IMR-90 (cell line): ENCODE data around the gene S100A12. TPM values are rescaled to one million over a fixed set of nuclear protein-coding genes. Genes with fewer than 3 reads are reported as not detected.

Experiments used
- ATAC-seq: fragments of 200-7000 bp; cut with Tn5 transposase; 2 replicates; pipeline ENCODE4 v1.9.1; 2020; ENCODE audit warnings: low read depth, mild to moderate bottlenecking, moderate library complexity
- BruUV-seq: library from RNA; stranded (reverse); fragments of 400-500 nt; replicated peaks from 2 replicates; lab custom pipeline; 2021; lab: Mats Ljungman, UMichigan
- CTCF ChIA-PET: fragments of 300-600 bp; formaldehyde crosslinking; extraction: SDS; loops from one replicate; lab custom pipeline; 2021; ENCODE audit warnings: antibody characterized with exemption; lab: Yijun Ruan, JAX
- POLR2A ChIA-PET: fragments of 300-600 bp; sonication (Branson Sonifier 250); formaldehyde crosslinking; loops from one replicate; lab custom pipeline; 2022; ENCODE audit warnings: antibody characterized with exemption; ENCODE audit not compliant: unreplicated experiment; lab: Charles Lee
- DNase-seq: peaks from one replicate; pipeline ENCODE4 v3.0.0; 2013
- H2AFZ ChIP-seq: replicated peaks from 2 replicates; pipeline ENCODE3; 2013; ENCODE audit warnings: low read length, mild to moderate bottlenecking; ENCODE audit not compliant: poor library complexity
- H2AK5ac ChIP-seq: 2 replicates; pipeline ENCODE4 v1.6.1; 2013; ENCODE audit warnings: low read depth, low read length, inconsistent platforms
- H2AK9ac ChIP-seq: replicated peaks from 2 replicates; pipeline ENCODE3; 2013; ENCODE audit warnings: mild to moderate bottlenecking, low read depth, low read length, moderate library complexity; ENCODE audit not compliant: poor library complexity
- H2BK120ac ChIP-seq: 2 replicates; pipeline ENCODE4 v1.6.1; 2013; ENCODE audit warnings: low read depth, low read length, inconsistent platforms
- H2BK15ac ChIP-seq: 3 replicates; pipeline ENCODE4 v1.6.1; 2013; ENCODE audit warnings: low read depth, low read length, inconsistent platforms
- H2BK20ac ChIP-seq: 2 replicates; pipeline ENCODE4 v1.6.1; 2013; ENCODE audit warnings: low read depth, mild to moderate bottlenecking, inconsistent platforms, low read length, moderate library complexity
- H2BK5ac ChIP-seq: 2 replicates; pipeline ENCODE4 v1.6.1; 2013; ENCODE audit warnings: mild to moderate bottlenecking, low read depth, low read length, inconsistent platforms; ENCODE audit not compliant: poor library complexity, severe bottlenecking
- H3K14ac ChIP-seq: replicated peaks from 2 replicates; pipeline ENCODE4 v1.6.1; 2013; ENCODE audit warnings: low read depth, low read length, inconsistent platforms
- H3K18ac ChIP-seq: 2 replicates; pipeline ENCODE4 v1.6.1; 2013; ENCODE audit warnings: low read depth, low read length, control low read depth
- H3K23ac ChIP-seq: 2 replicates; pipeline ENCODE4 v1.6.1; 2013; ENCODE audit warnings: low read depth, low read length, inconsistent platforms
- H3K27ac ChIP-seq: 2 replicates; pipeline ENCODE4 v1.5.1; 2013; ENCODE audit warnings: mild to moderate bottlenecking, control low read depth, low read length; ENCODE audit not compliant: insufficient read depth
- H3K27me3 ChIP-seq: 2 replicates; pipeline ENCODE4 v1.6.1; 2013; ENCODE audit warnings: low read length; ENCODE audit not compliant: control insufficient read depth, insufficient read depth
- H3K36me3 ChIP-seq: 2 replicates; pipeline ENCODE4 v1.6.1; 2013; ENCODE audit warnings: low read length, mixed read lengths; ENCODE audit not compliant: control insufficient read depth, insufficient read depth
- H3K4ac ChIP-seq: 2 replicates; pipeline ENCODE4 v1.6.1; 2013; ENCODE audit warnings: low read depth, low read length, inconsistent platforms
- H3K4me1 ChIP-seq: 2 replicates; pipeline ENCODE4 v1.6.1; 2013; ENCODE audit warnings: low read length, mixed read lengths; ENCODE audit not compliant: control insufficient read depth, insufficient read depth
- H3K4me2 ChIP-seq: 2 replicates; pipeline ENCODE4 v1.6.1; 2013; ENCODE audit warnings: low read depth, mild to moderate bottlenecking, control low read depth, low read length, moderate library complexity
- H3K4me3 ChIP-seq: 2 replicates; pipeline ENCODE4 v1.5.1; 2013; ENCODE audit warnings: low read depth, mild to moderate bottlenecking, control low read depth, low read length, moderate library complexity; ENCODE audit not compliant: insufficient read depth
- H3K56ac ChIP-seq: 2 replicates; pipeline ENCODE4 v1.6.1; 2013; ENCODE audit warnings: low read length, inconsistent platforms; ENCODE audit not compliant: insufficient read depth; ENCODE audit errors: extremely low read depth
- H3K79me1 ChIP-seq, 2 experiments: 2 replicates each; pipeline ENCODE4 v1.6.1; 2013; ENCODE audit warnings: low read length in 2 of 2, inconsistent platforms in 1 of 2, low read depth in 1 of 2
- H3K9ac ChIP-seq: 2 replicates; pipeline ENCODE4 v1.6.1; 2013; ENCODE audit warnings: low read depth, low read length, control low read depth
- H3K9me1 ChIP-seq: 2 replicates; pipeline ENCODE4 v1.6.1; 2013; ENCODE audit warnings: low read length, inconsistent platforms; ENCODE audit not compliant: insufficient read depth
- H3K9me3 ChIP-seq: 2 replicates; pipeline ENCODE4 v1.6.1; 2013; ENCODE audit warnings: low read length; ENCODE audit not compliant: control insufficient read depth, insufficient read depth
- H4K20me1 ChIP-seq: 2 replicates; pipeline ENCODE4 v1.6.1; 2013; ENCODE audit warnings: low read length, inconsistent platforms; ENCODE audit not compliant: insufficient read depth
- H4K5ac ChIP-seq: 2 replicates; pipeline ENCODE4 v1.6.1; 2013; ENCODE audit warnings: mild to moderate bottlenecking, low read depth, low read length, control low read depth
- H4K8ac ChIP-seq, 2 experiments: 2 replicates each; pipeline ENCODE4 v1.6.1; 2013; ENCODE audit warnings: low read depth in 2 of 2, low read length in 2 of 2, control low read depth in 1 of 2, inconsistent platforms in 1 of 2
- H4K91ac ChIP-seq: 2 replicates; pipeline ENCODE4 v1.6.1; 2013; ENCODE audit warnings: low read depth, low read length, inconsistent platforms; ENCODE audit not compliant: insufficient read depth
- BHLHE40 ChIP-seq: fragments of 150-350 bp; IDR thresholded peaks from 2 replicates; pipeline ENCODE4 v1.6.1; 2016; ENCODE audit warnings: mild to moderate bottlenecking, low read depth, low read length
- CEBPB ChIP-seq: IDR thresholded peaks from 2 replicates; pipeline ENCODE4 v1.6.1; 2012; ENCODE audit warnings: low read depth, low read length, improper control_type of control experiment
- CHD1 ChIP-seq: IDR thresholded peaks from 2 replicates; pipeline ENCODE4 v1.6.1; 2012; ENCODE audit warnings: low read depth, low read length, improper control_type of control experiment
- FOS ChIP-seq: fragments of 150-350 bp; IDR thresholded peaks from 2 replicates; pipeline ENCODE4 v1.6.1; 2016; ENCODE audit warnings: low read depth, low read length
- MAFK ChIP-seq: IDR thresholded peaks from 2 replicates; pipeline ENCODE4 v1.6.1; 2012; ENCODE audit warnings: low read depth, low read length, improper control_type of control experiment
- MAZ ChIP-seq: IDR thresholded peaks from 2 replicates; pipeline ENCODE4 v1.6.1; 2012; ENCODE audit warnings: low read depth, mild to moderate bottlenecking, low read length, improper control_type of control experiment, moderate library complexity, borderline replicate concordance
- MXI1 ChIP-seq: IDR thresholded peaks from 2 replicates; pipeline ENCODE4 v1.6.1; 2012; ENCODE audit warnings: low read depth, mild to moderate bottlenecking, low read length, moderate library complexity, borderline replicate concordance
- NFE2L2 ChIP-seq: fragments of 150-350 bp; IDR thresholded peaks from 2 replicates; pipeline ENCODE4 v1.6.1; 2016; ENCODE audit warnings: low read depth, mild to moderate bottlenecking, low read length
- POLR2A ChIP-seq: IDR thresholded peaks from 2 replicates; pipeline ENCODE4 v1.6.1; 2012; ENCODE audit warnings: mild to moderate bottlenecking, low read depth, low read length
- RAD21 ChIP-seq: IDR thresholded peaks from 2 replicates; pipeline ENCODE4 v1.6.1; 2012; ENCODE audit warnings: low read length, improper control_type of control experiment
- RCOR1 ChIP-seq: IDR thresholded peaks from 2 replicates; pipeline ENCODE4 v1.6.1; 2012; ENCODE audit warnings: mild to moderate bottlenecking, low read length, improper control_type of control experiment; ENCODE audit not compliant: insufficient replicate concordance
- RFX5 ChIP-seq: IDR thresholded peaks from 2 replicates; pipeline ENCODE4 v1.8.0; 2012; ENCODE audit warnings: low read depth, mild to moderate bottlenecking, low read length, moderate library complexity
- SMC3 ChIP-seq: fragments of 150-350 bp; IDR thresholded peaks from 2 replicates; pipeline ENCODE4 v1.6.1; 2016; ENCODE audit warnings: low read depth, mild to moderate bottlenecking, antibody characterized with exemption, low read length, moderate library complexity
- dilution Hi-C: fragments of 300-500 bp; cut with HindIII; formaldehyde crosslinking; loops from one replicate; pipeline ENCODE4 v1.14.3; 2018; ENCODE audit warnings: low sequenced_read_pairs; ENCODE audit not compliant: unreplicated experiment
- in situ Hi-C: fragments of 300-500 bp; cut with MboI; formaldehyde crosslinking; loops from 3 replicates; pipeline ENCODE4 v1.14.3; 2019; ENCODE audit warnings: low sequenced_read_pairs, inconsistent platforms, mixed read lengths
- intact Hi-C: fragments of 100-400 bp; cut with micrococcal nuclease; formaldehyde crosslinking; loops from 2 replicates; pipeline ENCODE4 v1.10.0; 2022
- polyA plus RNA-seq, 3 experiments: library from polyadenylated mRNA; depleted of rRNA; stranded (reverse); fragments of >200 nt; gene quantifications; 2 replicates each; pipeline ENCODE4 v1.2.3, GENCODE V29; 2012; ENCODE audit warnings: low replicate concordance in 1 of 3
- total RNA-seq: library from RNA; depleted of rRNA; stranded (reverse); fragments of >200 nt; gene quantifications from 2 replicates; pipeline ENCODE4 v1.2.3, GENCODE V29; 2012
- TF ChIP-seq, protein P1 (sequence below): fragments of 150-350 bp; IDR thresholded peaks from 2 replicates; pipeline ENCODE4 v1.6.1; 2017; ENCODE audit warnings: mild to moderate bottlenecking, antibody characterized with exemption, low read length, low read depth
- TF ChIP-seq, protein P2 (sequence below): conservative IDR thresholded peaks from 2 replicates; pipeline ENCODE4 v1.5.1; 2012; ENCODE audit warnings: mild to moderate bottlenecking, low read depth, low read length, improper control_type of control experiment
- TF ChIP-seq, protein P3 (sequence below): fragments of 150-350 bp; IDR thresholded peaks from 2 replicates; pipeline ENCODE4 v1.6.1; 2016; ENCODE audit warnings: low read depth, mild to moderate bottlenecking, low read length, moderate library complexity, borderline replicate concordance

S100A12 gene
- total and polyA plus RNA-seq, 2 of the 4 experiments (the other 2 are of a cell fraction): not detected

DNA sequence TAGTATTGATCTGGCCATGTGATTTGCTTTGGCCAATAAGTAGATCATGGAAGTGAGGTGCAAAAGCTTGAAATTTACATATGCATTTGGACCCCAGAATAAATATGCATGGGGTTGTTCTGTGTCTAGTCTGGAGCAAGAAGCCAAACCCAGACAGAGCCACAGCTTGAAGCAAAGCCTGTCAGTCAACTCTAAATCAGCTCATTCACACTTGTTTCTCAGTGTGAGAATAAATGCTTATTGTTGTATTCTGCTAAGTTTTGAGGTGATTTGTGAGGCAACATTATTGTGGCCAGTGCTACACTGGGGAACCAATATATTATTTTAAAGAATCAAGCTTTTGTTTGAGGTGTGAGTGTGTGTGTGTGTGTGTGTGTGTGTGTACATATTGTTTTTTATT, 50.5 kb downstream of the S100A12 start:
- intact Hi-C loops: no loop called here
- Histone ChIP-seq H2BK20ac (no peak overlapping the region), H2AK5ac (no peak overlapping the region), H4K8ac (no peak overlapping the region), H3K4me1 (no peaks in the 10 kb centered on the region), H2AK9ac (no peak overlapping the region), H3K9ac (no peak overlapping the region), H3K9me3 (peaks cover 2% of the 10 kb centered on the region; the same call in 1 of the 2 replicates), H4K91ac (no peak overlapping the region), H3K18ac (no peak overlapping the region), H3K4me2 (no peak overlapping the region), H3K4ac (no peak overlapping the region), H3K56ac (no peak overlapping the region), H3K4me3 (no peak overlapping the region), H3K36me3 (no peaks in the 10 kb centered on the region), H2BK5ac (no peak overlapping the region), H2BK120ac (no peak overlapping the region), H2BK15ac (no peak overlapping the region), H3K79me1 (no peaks in the 10 kb centered on the region), H4K20me1 (no peaks in the 10 kb centered on the region), H3K27ac (no peak overlapping the region), H3K27me3 (no peaks in the 10 kb centered on the region), H3K23ac (no peak overlapping the region), H3K14ac (no peak overlapping the region), H2AFZ (no peak overlapping the region), H4K5ac (no peak overlapping the region), H3K9me1 (no peaks in the 10 kb centered on the region)
- ChIA-PET POLR2A (no interaction called here), CTCF (no interaction called here)
- ATAC-seq (no peak), DNase-seq (no peak)
- dilution Hi-C loops: no loop called here
- in situ Hi-C loops: no loop called here
- TF ChIP-seq RAD21: no peak
- TF ChIP-seq MAZ: no peak
- TF ChIP-seq, protein P1, sequence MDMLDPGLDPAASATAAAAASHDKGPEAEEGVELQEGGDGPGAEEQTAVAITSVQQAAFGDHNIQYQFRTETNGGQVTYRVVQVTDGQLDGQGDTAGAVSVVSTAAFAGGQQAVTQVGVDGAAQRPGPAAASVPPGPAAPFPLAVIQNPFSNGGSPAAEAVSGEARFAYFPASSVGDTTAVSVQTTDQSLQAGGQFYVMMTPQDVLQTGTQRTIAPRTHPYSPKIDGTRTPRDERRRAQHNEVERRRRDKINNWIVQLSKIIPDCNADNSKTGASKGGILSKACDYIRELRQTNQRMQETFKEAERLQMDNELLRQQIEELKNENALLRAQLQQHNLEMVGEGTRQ: no peak
- TF ChIP-seq MXI1: no peak
- TF ChIP-seq, protein P2, sequence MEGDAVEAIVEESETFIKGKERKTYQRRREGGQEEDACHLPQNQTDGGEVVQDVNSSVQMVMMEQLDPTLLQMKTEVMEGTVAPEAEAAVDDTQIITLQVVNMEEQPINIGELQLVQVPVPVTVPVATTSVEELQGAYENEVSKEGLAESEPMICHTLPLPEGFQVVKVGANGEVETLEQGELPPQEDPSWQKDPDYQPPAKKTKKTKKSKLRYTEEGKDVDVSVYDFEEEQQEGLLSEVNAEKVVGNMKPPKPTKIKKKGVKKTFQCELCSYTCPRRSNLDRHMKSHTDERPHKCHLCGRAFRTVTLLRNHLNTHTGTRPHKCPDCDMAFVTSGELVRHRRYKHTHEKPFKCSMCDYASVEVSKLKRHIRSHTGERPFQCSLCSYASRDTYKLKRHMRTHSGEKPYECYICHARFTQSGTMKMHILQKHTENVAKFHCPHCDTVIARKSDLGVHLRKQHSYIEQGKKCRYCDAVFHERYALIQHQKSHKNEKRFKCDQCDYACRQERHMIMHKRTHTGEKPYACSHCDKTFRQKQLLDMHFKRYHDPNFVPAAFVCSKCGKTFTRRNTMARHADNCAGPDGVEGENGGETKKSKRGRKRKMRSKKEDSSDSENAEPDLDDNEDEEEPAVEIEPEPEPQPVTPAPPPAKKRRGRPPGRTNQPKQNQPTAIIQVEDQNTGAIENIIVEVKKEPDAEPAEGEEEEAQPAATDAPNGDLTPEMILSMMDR: no peak
- TF ChIP-seq BHLHE40: no peak
- no peak for TF ChIP-seq CHD1
- TF ChIP-seq MAFK: no peak
- TF ChIP-seq FOS: no peak
- TF ChIP-seq, protein P3, sequence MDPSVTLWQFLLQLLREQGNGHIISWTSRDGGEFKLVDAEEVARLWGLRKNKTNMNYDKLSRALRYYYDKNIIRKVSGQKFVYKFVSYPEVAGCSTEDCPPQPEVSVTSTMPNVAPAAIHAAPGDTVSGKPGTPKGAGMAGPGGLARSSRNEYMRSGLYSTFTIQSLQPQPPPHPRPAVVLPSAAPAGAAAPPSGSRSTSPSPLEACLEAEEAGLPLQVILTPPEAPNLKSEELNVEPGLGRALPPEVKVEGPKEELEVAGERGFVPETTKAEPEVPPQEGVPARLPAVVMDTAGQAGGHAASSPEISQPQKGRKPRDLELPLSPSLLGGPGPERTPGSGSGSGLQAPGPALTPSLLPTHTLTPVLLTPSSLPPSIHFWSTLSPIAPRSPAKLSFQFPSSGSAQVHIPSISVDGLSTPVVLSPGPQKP: no peak
- TF ChIP-seq POLR2A: no peak
- no peak for TF ChIP-seq RFX5
- no peak for TF ChIP-seq NFE2L2
- TF ChIP-seq CEBPB: no peak
- no peak for TF ChIP-seq SMC3
- no peak for TF ChIP-seq RCOR1
- BruUV-seq: no TSS peak
